Measurements from ENCODE around the gene ELF5. TPM values are rescaled to one million over a fixed set of nuclear protein-coding genes. Genes with fewer than 3 reads are reported as not detected.

Gene ELF5
- total RNA-seq, 1 donor from 2014 or later: not detected

DNA sequence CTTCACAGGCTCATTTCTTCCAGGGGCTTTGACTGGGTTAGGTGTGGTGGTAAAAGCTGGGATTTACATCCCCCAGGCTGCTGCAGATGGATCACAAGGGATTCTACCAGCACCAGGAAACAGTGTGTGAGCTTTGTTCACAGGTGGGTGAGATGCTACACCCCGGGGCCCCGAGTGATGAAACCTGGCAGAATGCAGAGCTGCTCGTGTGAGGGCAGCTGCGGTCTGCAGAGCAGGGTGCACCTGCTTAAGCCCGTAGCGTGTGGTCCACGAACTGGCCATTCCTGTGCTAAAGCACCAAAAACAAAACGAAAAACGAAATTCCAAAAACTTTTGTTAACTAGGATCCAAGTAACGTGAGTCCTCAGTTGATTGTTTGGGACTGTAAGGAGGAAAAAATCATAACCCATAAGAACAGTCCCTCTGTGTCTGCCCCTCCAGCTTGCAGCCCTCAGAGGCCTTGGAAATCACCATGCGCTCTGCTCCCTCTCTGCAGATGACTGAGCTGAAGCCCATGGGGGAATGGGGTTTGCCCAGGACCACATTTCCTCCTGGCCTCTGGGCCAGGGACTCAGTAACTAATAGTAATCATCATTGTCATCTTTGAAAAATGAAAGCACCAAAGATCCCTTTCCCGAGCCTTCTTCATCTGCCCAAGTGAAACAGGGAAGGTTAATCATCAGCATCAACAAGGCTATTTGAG is 24.6 kb downstream of the ELF5 start:
- no peaks in the 10 kb centered on the region for H3K36me3 Mint-ChIP-seq (ENCODE audit: low read depth)

DNA sequence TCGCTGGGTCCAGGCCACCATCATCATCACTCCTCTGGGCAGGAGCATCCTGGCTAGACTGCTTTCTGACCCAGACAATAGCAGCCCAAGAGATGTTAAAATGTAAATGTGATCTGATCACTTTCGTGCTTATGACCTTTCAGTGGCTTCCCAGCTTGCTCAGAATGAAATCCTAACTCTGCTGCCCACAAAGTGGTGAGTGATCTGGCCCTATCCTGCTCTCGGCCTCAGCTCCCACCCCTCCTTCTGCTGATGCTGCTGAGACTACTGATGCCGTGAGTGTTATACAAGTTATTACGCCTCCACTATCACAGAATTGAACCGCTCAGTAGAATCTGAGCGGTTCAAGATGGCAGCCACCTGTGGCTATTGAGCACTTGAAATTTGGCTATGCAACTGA is 26.2 kb downstream of the ELF5 start:
- no peak for DNase-seq (ENCODE audit: low read depth, low spot score)
- no peaks in the 10 kb centered on the region for H3K4me1 Mint-ChIP-seq
- H3K4me3 Mint-ChIP-seq: no peak overlapping the region
- TF ChIP-seq, protein P1, sequence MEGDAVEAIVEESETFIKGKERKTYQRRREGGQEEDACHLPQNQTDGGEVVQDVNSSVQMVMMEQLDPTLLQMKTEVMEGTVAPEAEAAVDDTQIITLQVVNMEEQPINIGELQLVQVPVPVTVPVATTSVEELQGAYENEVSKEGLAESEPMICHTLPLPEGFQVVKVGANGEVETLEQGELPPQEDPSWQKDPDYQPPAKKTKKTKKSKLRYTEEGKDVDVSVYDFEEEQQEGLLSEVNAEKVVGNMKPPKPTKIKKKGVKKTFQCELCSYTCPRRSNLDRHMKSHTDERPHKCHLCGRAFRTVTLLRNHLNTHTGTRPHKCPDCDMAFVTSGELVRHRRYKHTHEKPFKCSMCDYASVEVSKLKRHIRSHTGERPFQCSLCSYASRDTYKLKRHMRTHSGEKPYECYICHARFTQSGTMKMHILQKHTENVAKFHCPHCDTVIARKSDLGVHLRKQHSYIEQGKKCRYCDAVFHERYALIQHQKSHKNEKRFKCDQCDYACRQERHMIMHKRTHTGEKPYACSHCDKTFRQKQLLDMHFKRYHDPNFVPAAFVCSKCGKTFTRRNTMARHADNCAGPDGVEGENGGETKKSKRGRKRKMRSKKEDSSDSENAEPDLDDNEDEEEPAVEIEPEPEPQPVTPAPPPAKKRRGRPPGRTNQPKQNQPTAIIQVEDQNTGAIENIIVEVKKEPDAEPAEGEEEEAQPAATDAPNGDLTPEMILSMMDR (conservative IDR thresholded peaks at IDR 0.05): no peak
- H3K27ac Mint-ChIP-seq (ENCODE audit: unreplicated experiment): no peak overlapping the region
- H3K27me3 Mint-ChIP-seq (ENCODE audit: low read depth): no peaks in the 10 kb centered on the region
- H3K36me3 Mint-ChIP-seq (ENCODE audit: low read depth): no peaks in the 10 kb centered on the region
- no peaks in the 10 kb centered on the region for H3K9me3 Mint-ChIP-seq

More for the DNA sequence above, 24.6 kb downstream of the ELF5 start:
- TF ChIP-seq, protein P1 (conservative IDR thresholded peaks at IDR 0.05): no peak
- no peak overlapping the region for H3K27ac Mint-ChIP-seq (ENCODE audit: unreplicated experiment)
- no peaks in the 10 kb centered on the region for H3K9me3 Mint-ChIP-seq
- DNase-seq (ENCODE audit: low read depth, low spot score): no peak
- no peaks in the 10 kb centered on the region for H3K27me3 Mint-ChIP-seq (ENCODE audit: low read depth)
- H3K4me3 Mint-ChIP-seq: no peak overlapping the region
- H3K4me1 Mint-ChIP-seq: no peaks in the 10 kb centered on the region

DNA sequence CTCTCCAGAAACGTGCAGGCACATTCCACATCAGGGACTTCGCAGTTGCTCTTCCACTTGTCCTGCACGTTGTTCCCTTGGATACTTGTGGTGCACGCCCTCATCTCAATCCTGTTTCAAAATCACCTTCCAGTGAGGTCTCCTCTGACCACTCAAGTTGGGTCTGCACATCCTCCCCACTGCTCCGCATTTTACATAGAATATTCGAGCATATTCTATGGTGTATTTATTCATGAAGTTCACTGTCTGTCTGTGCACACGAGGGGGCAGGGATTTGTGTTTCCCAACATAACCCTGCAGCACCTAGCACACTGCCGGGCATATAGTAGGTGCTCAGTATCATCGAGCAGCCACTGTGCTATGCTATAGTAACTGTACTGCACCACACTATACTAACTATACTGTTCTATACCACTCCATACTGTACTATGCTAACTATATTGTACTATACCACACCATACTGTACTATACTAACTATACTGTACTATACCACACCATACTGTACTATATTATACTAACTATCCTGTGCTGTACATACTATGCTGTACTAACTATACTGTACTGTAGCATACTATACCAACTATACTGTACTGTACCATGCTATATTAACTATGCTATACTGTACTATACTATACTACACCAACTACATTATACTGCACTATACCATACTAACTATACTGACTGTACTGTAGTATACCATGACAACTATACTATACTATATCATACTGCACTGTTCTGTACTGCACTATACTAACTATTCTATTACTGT is 30.3 kb downstream of the ELF5 start:
- Mint-ChIP-seq H3K27me3 (ENCODE audit: low read depth) (peaks cover 11% of the 10 kb centered on the region), H3K4me1 (no peaks in the 10 kb centered on the region), H3K36me3 (ENCODE audit: low read depth) (no peaks in the 10 kb centered on the region), H3K9me3 (no peaks in the 10 kb centered on the region), H3K27ac (ENCODE audit: unreplicated experiment) (no peak overlapping the region), H3K4me3 (no peak overlapping the region)
- DNase-seq (ENCODE audit: low read depth, low spot score): no peak
- TF ChIP-seq, protein P1 (conservative IDR thresholded peaks at IDR 0.05): no peak

DNA sequence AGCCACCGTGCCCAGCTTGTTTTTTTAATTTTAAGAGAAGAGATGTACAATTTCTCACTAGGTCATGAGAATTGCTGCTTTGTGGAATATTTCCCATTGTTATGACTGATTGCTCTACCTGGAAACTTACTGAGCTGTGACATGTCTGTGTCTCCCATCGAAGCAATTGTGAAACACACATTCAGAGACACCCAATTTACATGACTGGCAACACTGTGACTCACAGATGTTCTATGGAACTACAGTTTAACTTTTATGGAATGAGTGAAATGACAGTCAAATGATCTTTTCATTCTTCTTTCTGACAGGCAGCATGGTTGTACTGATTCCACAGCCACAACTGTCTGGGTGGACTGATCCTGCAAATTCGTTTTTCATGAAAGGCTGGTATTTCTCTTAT is 32.3 kb downstream of the ELF5 start:
- TF ChIP-seq, protein P1 (conservative IDR thresholded peaks at IDR 0.05): no peak
- Mint-ChIP-seq H3K27ac (ENCODE audit: unreplicated experiment) (no peak overlapping the region), H3K9me3 (no peaks in the 10 kb centered on the region), H3K27me3 (ENCODE audit: low read depth) (peaks cover 15% of the 10 kb centered on the region), H3K36me3 (ENCODE audit: low read depth) (no peaks in the 10 kb centered on the region), H3K4me1 (no peaks in the 10 kb centered on the region), H3K4me3 (no peak overlapping the region)
- DNase-seq (ENCODE audit: low read depth, low spot score): no peak

DNA sequence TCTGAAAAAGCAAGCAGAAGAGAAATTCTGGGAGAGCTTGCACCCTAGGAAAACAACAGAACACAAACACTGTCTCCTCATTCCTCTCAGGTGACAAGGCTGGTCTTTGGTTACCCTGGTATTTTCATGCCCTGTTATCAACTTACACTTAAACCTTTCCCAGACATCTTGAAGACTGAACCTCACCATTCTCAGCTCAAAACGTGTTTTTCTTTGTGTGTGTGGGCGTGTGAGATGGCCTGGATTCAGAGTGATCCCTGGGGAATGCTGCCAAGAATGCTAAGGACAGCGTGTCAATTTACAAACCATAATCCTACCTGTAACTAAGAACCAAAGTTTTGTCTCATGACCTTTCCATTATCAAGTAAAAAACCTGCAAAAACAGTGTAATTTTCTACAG is 33.3 kb downstream of the ELF5 start:
- no peak overlapping the region for H3K27ac Mint-ChIP-seq (ENCODE audit: unreplicated experiment)

More for the DNA sequence above, 33.3 kb downstream of the ELF5 start:
- Mint-ChIP-seq H3K4me1 (no peaks in the 10 kb centered on the region), H3K27me3 (ENCODE audit: low read depth) (peaks cover 15% of the 10 kb centered on the region), H3K9me3 (no peaks in the 10 kb centered on the region), H3K4me3 (no peak overlapping the region), H3K36me3 (ENCODE audit: low read depth) (no peaks in the 10 kb centered on the region)
- DNase-seq (ENCODE audit: low read depth, low spot score): no peak
- TF ChIP-seq, protein P1 (conservative IDR thresholded peaks at IDR 0.05): no peak
